ENCODE measurements around the gene RHOB. TPM values are rescaled to one million over a fixed set of nuclear protein-coding genes. Genes with fewer than 3 reads are reported as not detected.

RHOB gene
- total and polyA plus RNA-seq, 4 donors: 82.6 to 634 (median 160) TPM

- TF ChIP-seq REST (IDR thresholded peaks at IDR 0.05) (no peak), FOXA1 (IDR thresholded peaks at IDR 0.05) (no peak)
Measured at GRCh38 chr2:20478961-20479360, 32.1 kb downstream of the RHOB start (continued).

GRCh38 chr2:20479835-20480234 is 33.0 kb downstream of the RHOB start:
- Histone ChIP-seq H3K27me3 (ENCODE audit: control insufficient read depth in 4 of 4, insufficient read depth in 4 of 4, low read length in 3 of 4) (no peaks in the 10 kb centered on the region), H3K9me3 (ENCODE audit: control insufficient read depth in 4 of 4, low read length in 3 of 4) (no peaks in the 10 kb centered on the region), H3K4me1 (ENCODE audit: control insufficient read depth in 4 of 4, insufficient read depth in 4 of 4, low read length in 3 of 4) (peaks cover 6 to 13% (median 8%) of the 10 kb centered on the region in 4 donors), H3K9ac (ENCODE audit: low read depth in 1 of 2, low read length in 2 of 2) (no peak overlapping the region), H3K4me3 (ENCODE audit: low read depth in 1 of 3, low read length in 3 of 3) (no peak overlapping the region), H3K36me3 (ENCODE audit: control insufficient read depth in 4 of 4, insufficient read depth in 3 of 4, low read depth in 1 of 4, low read length in 3 of 4) (no peaks in the 10 kb centered on the region), H3K27ac (ENCODE audit: low read depth in 1 of 2, low read length in 2 of 2) (no peak overlapping the region)
- no peak for TF ChIP-seq RAD21 (IDR thresholded peaks at IDR 0.05)
- no peak for TF ChIP-seq CTCF (IDR thresholded peaks at IDR 0.05; ENCODE audit: low read depth, low read length, missing input control)
- no peak for TF ChIP-seq TAF1 (conservative IDR thresholded peaks at IDR 0.05)
- no peak for TF ChIP-seq EGR1 (IDR thresholded peaks at IDR 0.05; ENCODE audit: low read depth in 2 of 2)
- no peak for TF ChIP-seq MAX (IDR thresholded peaks at IDR 0.05)
- TF ChIP-seq REST (IDR thresholded peaks at IDR 0.05): no peak
- TF ChIP-seq HNF4G (IDR thresholded peaks at IDR 0.05): no peak
- TF ChIP-seq GABPA (IDR thresholded peaks at IDR 0.05 in 1 of 2, conservative IDR thresholded peaks at IDR 0.05 in 1 of 2): no peak
- no peak for TF ChIP-seq YY1 (IDR thresholded peaks at IDR 0.05)
- TF ChIP-seq ATF3 (IDR thresholded peaks at IDR 0.05): no peak
- no peak for TF ChIP-seq RXRA (IDR thresholded peaks at IDR 0.05)
- TF ChIP-seq FOXA2 (IDR thresholded peaks at IDR 0.05): no peak
- 88% methylated on average over 9 of the region's 9 CpGs for WGBS
- no peak for DNase-seq (ENCODE audit: low spot score)

Measured in liver (tissue), 9 donors.